Peyer's patch (tissue), 4 donors: Measurements from ENCODE around the gene TRRAP. TPM values are rescaled to one million over a fixed set of nuclear protein-coding genes. Genes with fewer than 3 reads are reported as not detected.

Experiments
- DNase-seq, 3 donors: peaks; one replicate each; pipeline ENCODE4 v3.0.0-alpha.2; 2017 to 2019
- H3K27ac ChIP-seq, 4 donors: fragments of 200-600 bp; sonication (generic); one replicate each; pipeline ENCODE4 v1.5.1; 2016 to 2019
- H3K27me3 ChIP-seq, 2 donors: fragments of 200-600 bp; sonication (generic); one replicate each; pipeline ENCODE4 v1.5.1; 2019
- H3K36me3 ChIP-seq, 3 donors: fragments of 200-600 bp; sonication (generic); one replicate each; pipeline ENCODE4 v1.5.1; 2016 to 2019
- H3K4me1 ChIP-seq, 4 donors: fragments of 200-600 bp; sonication (generic); one replicate each; pipeline ENCODE4 v1.5.1; 2016 to 2019
- H3K4me3 ChIP-seq, 4 donors: fragments of 200-600 bp; sonication (generic); 1 replicate in 3 of 4; 2 replicates in 1 of 4; pipeline ENCODE4 v1.5.1; 2016 to 2019; ENCODE audit warnings: mild to moderate bottlenecking in 1 of 4
- H3K9me3 ChIP-seq, 4 donors: fragments of 200-600 bp; sonication (generic); one replicate each; pipeline ENCODE4 v1.5.1; 2016 to 2019; ENCODE audit warnings: mild to moderate bottlenecking in 1 of 4
- POLR2A ChIP-seq, 2 donors: fragments of 450-650 bp; IDR thresholded peaks; one replicate each; pipeline ENCODE4 v1.5.1; 2017; ENCODE audit warnings: antibody characterized with exemption in 2 of 2, mild to moderate bottlenecking in 2 of 2, moderate library complexity in 2 of 2
- total RNA-seq, 4 donors: library from RNA; depleted of rRNA; stranded (reverse); fragments of >200 nt; gene quantifications; one replicate each; pipeline ENCODE4 v1.1.0, GENCODE V29; 2016
- TF ChIP-seq, protein P1 (sequence below), 6 experiments: fragments of 450-650 bp in 4 of 6; fragments of 200-600 bp in 2 of 6; sonication (generic) in 1 of 6; IDR thresholded peaks; one replicate each; pipeline ENCODE4 v1.5.1; 2017 to 2019; ENCODE audit warnings: antibody characterized with exemption in 6 of 6, mild to moderate bottlenecking in 3 of 6, moderate library complexity in 1 of 6

TRRAP gene
- total RNA-seq, 4 donors from 2014 or later, result 39.2 to 62.3 (median 57.8) TPM

DNA sequence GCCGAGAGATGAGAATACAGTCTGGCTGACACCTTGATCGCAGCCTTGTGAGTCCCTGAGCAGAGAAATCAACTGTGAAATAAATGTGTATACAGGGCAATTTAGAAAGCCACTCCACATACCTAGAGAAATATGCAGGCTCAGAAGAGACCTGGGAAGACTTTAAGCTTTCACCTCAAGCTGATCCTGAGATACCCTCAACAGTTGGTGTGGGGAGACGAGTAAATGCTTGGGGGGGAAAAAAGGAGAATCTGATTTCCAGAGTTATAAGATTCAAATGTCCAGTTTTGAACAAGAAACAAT is 142.0 kb downstream of the TRRAP start:
- no peak overlapping the region for H3K27ac ChIP-seq

DNA sequence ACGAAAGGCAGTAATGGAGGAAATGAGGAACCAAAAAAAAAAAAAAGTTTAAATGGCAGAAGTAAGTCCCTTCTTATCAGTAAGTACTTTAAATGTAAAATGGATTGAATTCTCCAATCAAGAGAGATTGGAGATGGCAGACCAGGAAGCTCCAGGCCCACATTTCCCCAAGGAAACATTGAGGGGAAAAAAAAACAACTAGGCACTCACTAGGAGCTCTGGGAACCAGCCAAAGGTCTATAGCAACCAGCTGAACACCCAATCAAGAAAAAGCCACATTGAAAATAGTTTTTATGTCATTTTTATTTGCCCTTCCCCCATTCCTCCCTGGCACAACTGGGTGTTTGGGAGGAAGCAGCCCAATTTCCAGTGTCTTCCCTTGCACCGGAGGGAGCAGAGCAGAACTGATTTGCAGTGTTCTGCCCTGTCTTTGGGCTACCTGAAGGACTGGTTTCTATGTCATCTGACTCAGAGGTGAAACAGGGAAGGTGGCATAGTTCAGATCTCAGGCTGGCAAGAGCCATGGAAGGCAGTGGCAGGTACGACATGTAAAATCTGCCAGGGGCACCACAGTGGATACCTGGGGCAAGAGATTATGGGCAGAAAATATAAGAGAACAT is 143.7 kb downstream of the TRRAP start:
- H3K36me3 ChIP-seq, result peaks cover 0 to 11% (median 0%) of the 10 kb centered on the region in 3 donors
- H3K27me3 ChIP-seq, result no peaks in the 10 kb centered on the region
- H3K4me3 ChIP-seq, result no peak overlapping the region
- TF ChIP-seq, protein P1, sequence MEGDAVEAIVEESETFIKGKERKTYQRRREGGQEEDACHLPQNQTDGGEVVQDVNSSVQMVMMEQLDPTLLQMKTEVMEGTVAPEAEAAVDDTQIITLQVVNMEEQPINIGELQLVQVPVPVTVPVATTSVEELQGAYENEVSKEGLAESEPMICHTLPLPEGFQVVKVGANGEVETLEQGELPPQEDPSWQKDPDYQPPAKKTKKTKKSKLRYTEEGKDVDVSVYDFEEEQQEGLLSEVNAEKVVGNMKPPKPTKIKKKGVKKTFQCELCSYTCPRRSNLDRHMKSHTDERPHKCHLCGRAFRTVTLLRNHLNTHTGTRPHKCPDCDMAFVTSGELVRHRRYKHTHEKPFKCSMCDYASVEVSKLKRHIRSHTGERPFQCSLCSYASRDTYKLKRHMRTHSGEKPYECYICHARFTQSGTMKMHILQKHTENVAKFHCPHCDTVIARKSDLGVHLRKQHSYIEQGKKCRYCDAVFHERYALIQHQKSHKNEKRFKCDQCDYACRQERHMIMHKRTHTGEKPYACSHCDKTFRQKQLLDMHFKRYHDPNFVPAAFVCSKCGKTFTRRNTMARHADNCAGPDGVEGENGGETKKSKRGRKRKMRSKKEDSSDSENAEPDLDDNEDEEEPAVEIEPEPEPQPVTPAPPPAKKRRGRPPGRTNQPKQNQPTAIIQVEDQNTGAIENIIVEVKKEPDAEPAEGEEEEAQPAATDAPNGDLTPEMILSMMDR (IDR thresholded peaks at IDR 0.05), result no peak
- TF ChIP-seq POLR2A (IDR thresholded peaks at IDR 0.05), result no peak
- DNase-seq, result peak in 1 of 3 donors; percentile 34
- no peak overlapping the region for H3K27ac ChIP-seq
- no peaks in the 10 kb centered on the region for H3K9me3 ChIP-seq
- no peaks in the 10 kb centered on the region for H3K4me1 ChIP-seq

More for the DNA sequence above, 142.0 kb downstream of the TRRAP start:
- DNase-seq, result no peak
- Histone ChIP-seq H3K36me3 (peaks cover 0 to 16% (median 0%) of the 10 kb centered on the region in 3 donors), H3K4me3 (no peak overlapping the region), H3K9me3 (no peaks in the 10 kb centered on the region), H3K4me1 (no peaks in the 10 kb centered on the region), H3K27me3 (no peaks in the 10 kb centered on the region)
- TF ChIP-seq POLR2A (IDR thresholded peaks at IDR 0.05), result no peak
- TF ChIP-seq, protein P1 (IDR thresholded peaks at IDR 0.05), result no peak

DNA sequence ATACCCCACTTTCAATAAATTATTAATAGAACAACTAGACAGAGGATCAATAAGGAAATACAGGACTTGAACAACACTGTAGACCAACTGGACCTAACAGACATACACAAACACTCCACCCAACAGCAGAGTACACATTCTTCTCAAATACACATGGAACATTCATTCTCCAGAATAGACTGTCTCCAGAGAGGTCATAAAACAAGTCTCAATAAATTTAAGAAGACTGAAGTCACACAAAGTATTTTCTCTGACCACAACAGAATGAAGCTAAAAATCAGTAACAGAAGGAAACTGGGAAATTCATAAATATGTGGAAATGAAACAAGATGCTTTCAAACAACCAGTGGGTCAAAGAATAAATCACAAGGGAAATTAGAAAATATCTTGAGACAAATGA is 145.7 kb downstream of the TRRAP start:
- no peak for TF ChIP-seq POLR2A (IDR thresholded peaks at IDR 0.05)
- TF ChIP-seq, protein P1 (IDR thresholded peaks at IDR 0.05), result no peak
- Histone ChIP-seq H3K36me3 (peaks cover 0 to 31% (median 0%) of the 10 kb centered on the region in 3 donors), H3K4me1 (no peaks in the 10 kb centered on the region), H3K4me3 (no peak overlapping the region), H3K27me3 (no peaks in the 10 kb centered on the region), H3K9me3 (no peaks in the 10 kb centered on the region), H3K27ac (no peak overlapping the region)
- DNase-seq, result no peak

DNA sequence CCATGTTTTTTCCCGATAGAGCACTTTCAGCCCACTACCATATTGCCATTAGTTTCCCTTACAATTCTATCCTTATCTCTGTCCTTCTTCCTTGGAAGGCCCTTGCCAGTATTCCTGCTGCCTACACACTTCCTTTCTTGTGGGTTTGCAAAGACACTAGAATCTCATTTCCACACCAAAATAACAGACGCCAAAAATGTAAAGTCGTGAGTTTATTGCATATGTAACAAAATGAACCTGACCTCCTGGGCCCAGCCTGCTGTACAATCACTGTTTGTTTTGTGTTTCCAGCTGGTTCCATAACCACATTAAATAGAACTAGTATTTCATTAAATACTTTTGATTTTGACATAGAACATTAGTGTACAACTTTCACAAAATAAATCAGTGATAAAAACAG is 148.9 kb downstream of the TRRAP start:
- Histone ChIP-seq H3K4me1 (no peaks in the 10 kb centered on the region), H3K27ac (no peak overlapping the region), H3K4me3 (no peak overlapping the region), H3K9me3 (no peaks in the 10 kb centered on the region), H3K27me3 (no peaks in the 10 kb centered on the region), H3K36me3 (peaks cover 0 to 52% (median 0%) of the 10 kb centered on the region in 3 donors)
- no peak for DNase-seq
- no peak for TF ChIP-seq POLR2A (IDR thresholded peaks at IDR 0.05)
- TF ChIP-seq, protein P1 (IDR thresholded peaks at IDR 0.05), result no peak

DNA sequence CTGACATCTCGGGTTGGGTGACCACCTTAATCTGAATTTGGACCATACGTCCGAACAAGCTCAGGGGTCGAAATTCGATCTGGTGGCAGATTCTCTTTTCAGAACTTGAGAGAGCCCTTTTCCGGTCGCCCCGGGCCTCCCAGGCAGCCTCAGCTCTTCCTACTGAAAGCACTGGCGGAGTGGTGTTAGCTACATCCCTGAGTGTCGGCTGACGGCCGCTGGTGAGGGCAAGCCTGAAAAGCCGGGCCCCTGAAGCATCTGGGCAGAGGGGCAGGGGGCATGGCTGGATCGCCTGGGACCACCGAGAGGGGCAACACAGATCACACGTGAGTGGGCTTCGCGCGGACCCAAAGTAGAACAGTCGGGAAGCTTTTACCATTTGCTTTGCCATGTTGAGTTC is 149.5 kb downstream of the TRRAP start:
- TF ChIP-seq, protein P1 (IDR thresholded peaks at IDR 0.05), result no peak
- TF ChIP-seq POLR2A (IDR thresholded peaks at IDR 0.05), result no peak
- peak in 1 of 3 donors; percentile 37 for DNase-seq
- H3K36me3 ChIP-seq, result peaks cover 0 to 58% (median 0%) of the 10 kb centered on the region in 3 donors
- no peak overlapping the region for H3K27ac ChIP-seq
- H3K4me3 ChIP-seq, result no peak overlapping the region
- H3K9me3 ChIP-seq, result no peaks in the 10 kb centered on the region
- no peaks in the 10 kb centered on the region for H3K27me3 ChIP-seq
- H3K4me1 ChIP-seq, result no peaks in the 10 kb centered on the region
